ENCODE results near the gene SLC17A9.

DNA sequence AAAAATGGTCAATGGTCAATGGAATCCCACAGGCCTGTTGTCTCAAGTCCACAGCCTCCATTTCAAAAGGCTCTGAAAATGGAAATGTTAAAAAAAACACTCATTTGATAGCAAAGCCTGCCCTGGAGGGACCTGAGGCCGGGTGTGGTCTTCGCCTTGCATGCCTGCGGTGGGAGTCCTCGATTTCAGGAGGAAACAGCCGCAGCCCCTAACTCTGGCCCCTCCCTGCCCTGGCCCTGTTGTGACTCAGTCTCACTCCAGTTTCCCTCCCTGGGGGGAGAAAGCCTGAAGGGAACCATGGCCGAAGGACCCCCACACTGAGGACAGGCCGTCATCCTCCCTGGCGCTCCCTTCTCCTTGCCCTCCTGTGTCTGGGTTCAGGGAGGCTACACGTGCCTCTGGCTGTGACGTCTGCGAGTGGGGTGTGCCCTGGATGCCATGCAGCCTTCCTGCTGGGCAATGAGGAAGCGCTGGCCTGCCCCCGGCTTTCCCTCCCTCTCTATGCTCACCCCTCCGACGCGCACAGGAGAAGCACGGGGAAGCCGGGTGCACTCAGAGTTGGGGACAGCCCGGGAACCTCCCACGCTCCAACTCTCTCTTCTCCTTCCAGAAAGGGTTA is 45.0 kb downstream of the SLC17A9 start:
- TF ChIP-seq POLR2A (IDR thresholded peaks at IDR 0.05) = no peak
- TF ChIP-seq, protein P1, sequence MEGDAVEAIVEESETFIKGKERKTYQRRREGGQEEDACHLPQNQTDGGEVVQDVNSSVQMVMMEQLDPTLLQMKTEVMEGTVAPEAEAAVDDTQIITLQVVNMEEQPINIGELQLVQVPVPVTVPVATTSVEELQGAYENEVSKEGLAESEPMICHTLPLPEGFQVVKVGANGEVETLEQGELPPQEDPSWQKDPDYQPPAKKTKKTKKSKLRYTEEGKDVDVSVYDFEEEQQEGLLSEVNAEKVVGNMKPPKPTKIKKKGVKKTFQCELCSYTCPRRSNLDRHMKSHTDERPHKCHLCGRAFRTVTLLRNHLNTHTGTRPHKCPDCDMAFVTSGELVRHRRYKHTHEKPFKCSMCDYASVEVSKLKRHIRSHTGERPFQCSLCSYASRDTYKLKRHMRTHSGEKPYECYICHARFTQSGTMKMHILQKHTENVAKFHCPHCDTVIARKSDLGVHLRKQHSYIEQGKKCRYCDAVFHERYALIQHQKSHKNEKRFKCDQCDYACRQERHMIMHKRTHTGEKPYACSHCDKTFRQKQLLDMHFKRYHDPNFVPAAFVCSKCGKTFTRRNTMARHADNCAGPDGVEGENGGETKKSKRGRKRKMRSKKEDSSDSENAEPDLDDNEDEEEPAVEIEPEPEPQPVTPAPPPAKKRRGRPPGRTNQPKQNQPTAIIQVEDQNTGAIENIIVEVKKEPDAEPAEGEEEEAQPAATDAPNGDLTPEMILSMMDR (IDR thresholded peaks at IDR 0.05) = no peak

Data from adrenal gland (tissue), 5 donors.